ENCODE results near the gene KCND3. TPM values are rescaled to one million over a fixed set of nuclear protein-coding genes. Genes with fewer than 3 reads are reported as not detected.

KCND3 gene
- total RNA-seq, 1 donor from 2014 or later = 8.1 TPM

DNA sequence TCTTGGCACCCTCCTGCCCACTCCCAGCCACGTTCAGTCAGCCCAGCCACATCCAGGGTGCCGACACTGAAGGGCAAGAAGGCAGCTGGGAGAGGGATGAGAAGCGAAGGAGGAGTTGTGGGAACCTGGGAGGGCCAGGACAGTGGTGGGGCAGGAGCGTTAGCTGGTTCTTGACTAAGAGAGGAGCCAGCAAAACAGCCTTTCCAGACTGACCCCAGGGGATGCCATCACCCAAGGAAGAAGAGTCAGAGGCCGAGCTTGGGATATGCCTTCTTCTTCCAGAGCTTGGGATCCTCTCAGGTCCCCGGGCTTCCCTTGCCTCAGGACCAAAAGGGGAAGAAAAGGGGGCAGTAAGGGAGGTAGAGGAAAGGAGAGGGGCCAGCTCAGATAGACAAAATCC lies 257.5 kb downstream of the KCND3 start:
- intact Hi-C loops (cut with DNase I) = loop anchor here (5.0 kb wide), 1 partner anchor 580 kb away; no protein-coding TSS in a partner anchor
- peaks cover 50% of the 10 kb centered on the region for H3K4me1 ChIP-seq
- H3K27ac ChIP-seq = no peak overlapping the region
- H3K27me3 ChIP-seq = no peaks in the 10 kb centered on the region
- peak; percentile 46 to 77 for DNase-seq (ENCODE audit: extremely low spot score in 2 of 2)
- no peaks in the 10 kb centered on the region for H3K9me3 ChIP-seq
- no peak for TF ChIP-seq POLR2AphosphoS5 (IDR thresholded peaks at IDR 0.05; ENCODE audit: insufficient read depth in 1 of 2, low read depth in 1 of 2)
- TF ChIP-seq POLR2A (IDR thresholded peaks at IDR 0.05) = no peak
- TF ChIP-seq, protein P1, sequence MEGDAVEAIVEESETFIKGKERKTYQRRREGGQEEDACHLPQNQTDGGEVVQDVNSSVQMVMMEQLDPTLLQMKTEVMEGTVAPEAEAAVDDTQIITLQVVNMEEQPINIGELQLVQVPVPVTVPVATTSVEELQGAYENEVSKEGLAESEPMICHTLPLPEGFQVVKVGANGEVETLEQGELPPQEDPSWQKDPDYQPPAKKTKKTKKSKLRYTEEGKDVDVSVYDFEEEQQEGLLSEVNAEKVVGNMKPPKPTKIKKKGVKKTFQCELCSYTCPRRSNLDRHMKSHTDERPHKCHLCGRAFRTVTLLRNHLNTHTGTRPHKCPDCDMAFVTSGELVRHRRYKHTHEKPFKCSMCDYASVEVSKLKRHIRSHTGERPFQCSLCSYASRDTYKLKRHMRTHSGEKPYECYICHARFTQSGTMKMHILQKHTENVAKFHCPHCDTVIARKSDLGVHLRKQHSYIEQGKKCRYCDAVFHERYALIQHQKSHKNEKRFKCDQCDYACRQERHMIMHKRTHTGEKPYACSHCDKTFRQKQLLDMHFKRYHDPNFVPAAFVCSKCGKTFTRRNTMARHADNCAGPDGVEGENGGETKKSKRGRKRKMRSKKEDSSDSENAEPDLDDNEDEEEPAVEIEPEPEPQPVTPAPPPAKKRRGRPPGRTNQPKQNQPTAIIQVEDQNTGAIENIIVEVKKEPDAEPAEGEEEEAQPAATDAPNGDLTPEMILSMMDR (IDR thresholded peaks at IDR 0.05) = no peak
- no peak overlapping the region for H3K4me3 ChIP-seq
- H3K36me3 ChIP-seq = peaks cover 0 to 5% of the 10 kb centered on the region in 2 donors

GRCh38 chr1:111730706-111731105 lies 258.8 kb downstream of the KCND3 start:
- Histone ChIP-seq H3K9me3 (no peaks in the 10 kb centered on the region), H3K27ac (no peak overlapping the region), H3K4me3 (no peak overlapping the region), H3K27me3 (no peaks in the 10 kb centered on the region), H3K4me1 (peaks cover 41% of the 10 kb centered on the region), H3K36me3 (peaks cover 0 to 5% of the 10 kb centered on the region in 2 donors)
- TF ChIP-seq POLR2AphosphoS5 (IDR thresholded peaks at IDR 0.05; ENCODE audit: insufficient read depth in 1 of 2, low read depth in 1 of 2) = no peak
- TF ChIP-seq, protein P1 (IDR thresholded peaks at IDR 0.05) = no peak
- TF ChIP-seq POLR2A (IDR thresholded peaks at IDR 0.05) = no peak
- peak; percentile 37 to 82 for DNase-seq (ENCODE audit: extremely low spot score in 2 of 2)
- intact Hi-C loops (cut with DNase I) = loop anchor here (5.0 kb wide), 1 partner anchor 582 kb away; no protein-coding TSS in a partner anchor

DNA sequence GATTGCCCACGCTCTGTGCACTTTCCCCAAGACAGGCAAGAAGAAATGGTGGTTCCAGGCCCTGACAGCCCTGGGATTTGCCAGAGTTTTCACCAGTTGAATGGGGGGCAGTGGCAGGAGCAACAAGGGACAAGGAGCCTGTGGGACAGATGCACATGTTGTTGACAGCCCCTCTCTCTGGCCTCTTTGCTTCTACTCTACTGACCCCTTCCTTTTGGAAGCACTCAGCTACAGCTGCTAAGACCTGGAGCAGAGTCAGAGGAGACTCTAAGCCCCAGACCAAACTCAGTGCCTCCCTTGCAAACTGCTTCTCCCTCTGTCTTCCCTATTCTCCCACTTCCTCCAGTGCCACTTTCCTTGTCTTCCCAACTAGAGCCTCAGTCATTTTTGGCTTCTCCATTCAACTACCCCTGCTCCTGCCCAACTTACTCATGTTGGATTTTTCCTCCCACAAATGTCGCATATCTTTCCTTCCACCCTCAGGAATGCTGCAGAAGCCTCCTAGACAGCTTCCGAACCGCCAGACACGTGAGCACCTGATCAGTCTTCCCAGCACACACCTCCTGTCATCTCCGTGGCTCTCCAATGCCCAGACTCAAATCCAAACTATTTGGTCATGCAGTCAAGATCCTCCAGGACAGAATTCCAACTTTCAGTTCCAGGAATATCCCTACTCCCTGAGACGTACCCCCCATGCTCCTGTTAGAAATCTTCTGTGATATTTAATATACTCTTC lies 259.4 kb downstream of the KCND3 start:
- peaks cover 41% of the 10 kb centered on the region for H3K4me1 ChIP-seq

GRCh38 chr1:111729271-111729921 lies 260.1 kb downstream of the KCND3 start:
- no peak overlapping the region for H3K27ac ChIP-seq
- no peak overlapping the region for H3K4me3 ChIP-seq
- intact Hi-C loops (cut with DNase I) = no loop called here
- DNase-seq (ENCODE audit: extremely low spot score in 2 of 2) = peak in 1 of 2 donors; percentile 79
- H3K4me1 ChIP-seq = peaks cover 39% of the 10 kb centered on the region
- TF ChIP-seq POLR2A (IDR thresholded peaks at IDR 0.05) = no peak
- TF ChIP-seq POLR2AphosphoS5 (IDR thresholded peaks at IDR 0.05; ENCODE audit: insufficient read depth in 1 of 2, low read depth in 1 of 2) = no peak
- TF ChIP-seq, protein P1 (IDR thresholded peaks at IDR 0.05) = no peak
- H3K27me3 ChIP-seq = no peaks in the 10 kb centered on the region
- H3K36me3 ChIP-seq = peaks cover 0 to 5% of the 10 kb centered on the region in 2 donors
- no peaks in the 10 kb centered on the region for H3K9me3 ChIP-seq

More for the DNA sequence above, 259.4 kb downstream of the KCND3 start:
- Histone ChIP-seq H3K4me3 (no peak overlapping the region), H3K27me3 (no peaks in the 10 kb centered on the region), H3K27ac (no peak overlapping the region), H3K9me3 (no peaks in the 10 kb centered on the region), H3K36me3 (peaks cover 0 to 5% of the 10 kb centered on the region in 2 donors)
- no peak for DNase-seq (ENCODE audit: extremely low spot score in 2 of 2)
- intact Hi-C loops (cut with DNase I) = loop anchor here (5.0 kb wide), 1 partner anchor 582 kb away; no protein-coding TSS in a partner anchor
- TF ChIP-seq, protein P1 (IDR thresholded peaks at IDR 0.05) = no peak
- TF ChIP-seq POLR2A (IDR thresholded peaks at IDR 0.05) (no peak), POLR2AphosphoS5 (IDR thresholded peaks at IDR 0.05; ENCODE audit: insufficient read depth in 1 of 2, low read depth in 1 of 2) (no peak)
